GM18517 (cell line): ENCODE measurements around the gene TWIST1.

Experiments used
- ATAC-seq: cut with Tn5 transposase; IDR thresholded peaks from one replicate; pipeline ENCODE4 v1.9.1; 2021; ENCODE audit warnings: mild to moderate bottlenecking, moderate library complexity; ENCODE audit not compliant: unreplicated experiment

TWIST1 gene

GRCh38 chr7:19113855-19114550, 3.4 kb downstream of the TWIST1 start:
- ATAC-seq, result no peak

- ATAC-seq, result no peak
These were observed 4.5 kb downstream of the TWIST1 start for GRCh38 chr7:19113002-19113350.

- ATAC-seq, result no peak
These were observed 5.0 kb downstream of the TWIST1 start for GRCh38 chr7:19112274-19113001.

- no peak for ATAC-seq
These were observed 5.8 kb downstream of the TWIST1 start for GRCh38 chr7:19111474-19112273.

GRCh38 chr7:19110776-19111175, 6.7 kb downstream of the TWIST1 start:
- ATAC-seq, result no peak

- ATAC-seq, result no peak
These were observed 7.3 kb downstream of the TWIST1 start for GRCh38 chr7:19110026-19110730.

GRCh38 chr7:19109000-19109946, 8.2 kb downstream of the TWIST1 start:
- no peak for ATAC-seq

GRCh38 chr7:19107356-19108146, 9.9 kb downstream of the TWIST1 start:
- no peak for ATAC-seq

- no peak for ATAC-seq
These were observed 10.4 kb downstream of the TWIST1 start for GRCh38 chr7:19107081-19107355.

GRCh38 chr7:19106241-19107080, 11.0 kb downstream of the TWIST1 start:
- no peak for ATAC-seq

GRCh38 chr7:19105546-19105945, 11.9 kb downstream of the TWIST1 start:
- no peak for ATAC-seq

- no peak for ATAC-seq
These were observed 12.6 kb downstream of the TWIST1 start for GRCh38 chr7:19104811-19105210.

GRCh38 chr7:19102884-19103283, 14.6 kb downstream of the TWIST1 start:
- no peak for ATAC-seq

GRCh38 chr7:19101909-19102308, 15.5 kb downstream of the TWIST1 start:
- no peak for ATAC-seq

GRCh38 chr7:19101472-19101871, 16.0 kb downstream of the TWIST1 start:
- ATAC-seq, result no peak

GRCh38 chr7:19099924-19100323, 17.5 kb downstream of the TWIST1 start:
- ATAC-seq, result no peak

- no peak for ATAC-seq
These were observed 18.2 kb downstream of the TWIST1 start for GRCh38 chr7:19099194-19099593.

- ATAC-seq, result no peak
These were observed 18.9 kb downstream of the TWIST1 start for GRCh38 chr7:19098510-19098909.
